Sciatic nerve (tissue), 2 donors: ENCODE data around the gene DGKZ. TPM values are rescaled to one million over a fixed set of nuclear protein-coding genes. Genes with fewer than 3 reads are reported as not detected.
A peak's percentile ranks its signal among the peaks of the same experiment; 100 is the strongest.
"Not testable (repeated sequence)": the region's sequence is repeated elsewhere in the genome, so short reads cannot be mapped to it uniquely, and the experiment has no call there.

Source experiments
- ATAC-seq: fragments of 200-7000 bp; cut with Tn5 transposase; one replicate; pipeline ENCODE4 v1.9.1; 2020; ENCODE audit warnings: mild to moderate bottlenecking, moderate library complexity
- DNase-seq: peaks from one replicate; pipeline ENCODE4 v3.0.0-alpha.2; 2020; ENCODE audit warnings: low spot score
- intact Hi-C: fragments of 100-400 bp; cut with DNase I; formaldehyde crosslinking; loops from one replicate; pipeline ENCODE4 v1.14.2; 2022
- total RNA-seq: library from RNA; stranded (reverse); fragmentation: NEBNext Ultra II Directional; extraction: Animal tissue kit (Norgen Biotek cat#: 25700); gene quantifications from one replicate; pipeline ENCODE4 v1.2.1, GENCODE V29; 2021
- donor health status: DM: no; HTN: no; CAD: no.
- donor health status: DM: no; HTN: no; CAD: no.

Gene DGKZ
- total RNA-seq, 1 donor from 2014 or later: 45.5 TPM

DNA sequence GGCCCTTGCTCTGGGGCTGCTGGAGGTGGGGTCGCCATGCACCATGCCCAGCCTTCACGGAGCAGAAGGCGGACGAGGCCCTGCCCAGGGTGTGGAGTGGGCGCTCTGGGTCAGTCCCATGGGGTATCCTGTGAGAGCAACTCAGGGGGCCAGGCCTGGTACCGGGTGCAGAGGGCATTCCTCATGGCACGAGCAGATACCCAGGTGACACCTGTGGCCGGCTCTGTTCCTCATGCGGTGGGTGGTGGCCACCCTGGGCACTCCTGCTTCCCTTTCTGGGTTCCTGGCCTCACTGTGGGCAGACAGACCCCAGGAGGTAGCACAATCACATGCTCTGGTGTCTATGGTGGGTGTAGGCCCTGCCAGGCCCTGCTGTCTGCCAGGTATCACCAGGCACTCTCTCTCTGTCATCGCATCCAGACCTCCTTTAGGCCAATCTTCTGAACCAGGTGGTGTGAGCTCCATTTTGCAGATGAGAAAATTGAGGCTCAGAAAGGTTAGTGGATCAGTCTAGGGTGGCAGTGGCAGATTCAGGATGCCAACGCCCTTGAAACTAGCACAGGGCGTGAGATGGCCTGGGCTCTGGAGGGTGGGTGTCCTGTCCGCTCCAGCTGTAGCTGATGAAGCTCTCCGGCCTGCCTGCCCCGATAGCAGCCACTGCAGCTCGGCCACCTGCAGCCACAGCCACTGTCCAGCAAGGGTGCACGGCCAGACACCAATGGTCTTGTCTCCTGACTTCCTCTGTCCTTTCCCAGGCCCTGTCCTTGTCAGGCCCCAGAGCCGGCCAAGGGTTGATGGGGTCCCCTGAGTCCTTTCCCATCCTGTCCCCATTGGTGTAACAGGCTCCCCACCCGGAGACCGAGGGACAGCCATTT, 15.1 kb downstream of the DGKZ start:
- intact Hi-C loops: no loop called here
- ATAC-seq (peak; percentile 1), DNase-seq (no peak)

DNA sequence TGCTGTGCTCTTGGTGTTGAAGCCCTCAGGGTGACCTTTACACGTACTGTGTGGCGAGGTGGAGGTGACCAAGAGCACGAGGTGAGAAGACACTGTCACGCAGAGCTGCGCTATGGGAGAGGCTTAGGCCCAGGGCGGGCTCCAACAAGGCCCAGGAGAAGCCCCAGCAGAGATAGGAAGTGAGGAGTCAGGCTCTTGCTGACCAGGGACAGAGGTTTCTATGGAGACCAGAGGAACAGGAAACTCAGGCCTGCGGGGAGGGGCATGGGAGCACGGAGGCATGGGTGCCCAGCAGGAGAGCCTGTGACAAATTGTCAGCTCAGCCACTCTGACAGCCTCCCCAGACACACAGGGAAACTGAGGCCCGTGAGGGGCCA, 15.8 kb downstream of the DGKZ start:
- intact Hi-C loops: no loop called here
- peak; percentile 68 for ATAC-seq
- no peak for DNase-seq

DNA sequence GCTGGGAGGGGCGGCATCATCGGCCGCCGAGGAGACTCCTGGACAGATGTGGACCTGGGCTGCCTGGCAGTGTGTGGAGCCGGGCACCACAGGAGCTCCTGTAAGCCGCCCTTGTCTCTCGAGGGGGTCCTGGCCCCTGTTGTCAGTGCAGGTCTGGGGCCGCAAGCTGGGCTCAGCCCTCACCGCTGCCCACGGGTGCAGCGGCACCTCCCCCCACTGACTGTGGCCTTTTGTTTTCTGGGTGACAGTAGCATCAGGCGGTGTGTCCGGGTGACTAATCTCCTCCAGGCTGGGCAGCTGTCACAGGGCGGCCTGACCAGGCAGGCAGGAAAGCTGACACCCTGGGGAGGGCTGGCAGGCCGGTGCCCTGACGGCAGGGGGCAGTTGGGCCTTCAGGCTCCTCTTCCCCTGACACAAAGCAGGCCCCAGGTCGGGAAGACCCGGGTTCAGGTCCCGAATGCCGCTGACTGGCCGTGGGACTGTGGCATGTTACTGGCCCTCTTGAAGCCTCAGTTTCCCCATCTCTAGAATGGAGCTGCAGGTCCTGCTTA, 16.3 kb downstream of the DGKZ start:
- no peak for DNase-seq
- intact Hi-C loops: no loop called here
- peak; percentile 2 for ATAC-seq

DNA sequence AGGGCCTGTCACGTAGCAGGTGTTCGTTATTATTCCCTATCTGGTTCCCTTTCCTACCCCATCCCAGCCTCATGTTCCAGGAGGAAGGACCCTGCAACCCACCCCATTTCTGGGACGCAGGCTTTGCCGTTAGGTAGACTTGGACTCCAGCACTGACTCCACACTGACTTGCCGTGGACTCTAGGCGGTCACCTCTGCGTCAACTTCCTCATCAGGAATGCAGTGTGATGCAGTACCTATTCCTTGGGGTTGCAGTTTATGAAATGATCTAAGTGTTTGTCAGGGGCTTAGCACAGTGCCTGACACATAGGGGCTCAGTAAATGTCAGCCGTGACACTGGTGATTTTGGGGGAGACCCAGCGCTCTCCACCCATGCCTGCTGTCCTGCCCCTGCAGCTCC, 16.8 kb downstream of the DGKZ start:
- intact Hi-C loops: no loop called here
- ATAC-seq (no peak), DNase-seq (no peak)

DNA sequence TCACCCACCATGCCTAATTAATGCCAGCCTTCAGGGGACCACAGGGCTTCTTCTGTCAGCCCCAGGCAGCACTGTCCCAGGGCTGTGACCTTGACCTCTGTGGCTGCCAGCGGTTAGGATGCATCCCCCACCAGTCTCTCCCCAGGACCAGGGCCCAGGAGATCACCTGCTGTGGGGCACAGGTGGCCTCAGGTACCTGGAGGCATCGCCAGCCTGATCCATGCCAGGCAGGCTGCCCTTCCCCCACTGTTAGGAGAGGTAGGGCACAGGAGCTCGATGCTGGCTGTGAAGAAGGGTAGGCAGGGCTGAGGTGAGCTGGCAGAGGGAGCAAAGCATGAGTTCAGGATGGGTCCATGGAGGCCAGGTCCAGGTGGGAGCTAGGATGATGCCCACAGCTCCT, 17.5 kb downstream of the DGKZ start:
- no peak for ATAC-seq
- DNase-seq: no peak
- intact Hi-C loops: no loop called here

DNA sequence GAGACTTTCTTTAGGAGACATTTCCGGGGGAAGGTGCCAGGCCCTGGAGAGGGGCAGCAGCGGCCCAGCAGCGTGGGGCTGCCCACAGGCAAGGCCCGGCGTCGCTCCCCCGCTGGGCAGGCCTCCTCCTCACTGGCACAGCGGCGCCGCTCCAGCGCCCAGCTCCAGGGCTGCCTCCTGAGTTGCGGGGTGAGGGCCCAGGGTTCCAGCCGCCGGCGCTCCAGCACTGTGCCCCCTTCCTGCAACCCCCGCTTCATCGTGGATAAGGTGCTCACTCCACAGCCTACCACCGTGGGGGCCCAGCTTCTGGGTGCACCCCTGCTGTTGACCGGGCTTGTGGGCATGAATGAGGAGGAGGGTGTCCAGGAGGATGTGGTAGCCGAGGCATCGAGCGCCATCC, 19.0 kb downstream of the DGKZ start:
- no peak for ATAC-seq
- intact Hi-C loops: no loop called here
- DNase-seq: no peak

DNA sequence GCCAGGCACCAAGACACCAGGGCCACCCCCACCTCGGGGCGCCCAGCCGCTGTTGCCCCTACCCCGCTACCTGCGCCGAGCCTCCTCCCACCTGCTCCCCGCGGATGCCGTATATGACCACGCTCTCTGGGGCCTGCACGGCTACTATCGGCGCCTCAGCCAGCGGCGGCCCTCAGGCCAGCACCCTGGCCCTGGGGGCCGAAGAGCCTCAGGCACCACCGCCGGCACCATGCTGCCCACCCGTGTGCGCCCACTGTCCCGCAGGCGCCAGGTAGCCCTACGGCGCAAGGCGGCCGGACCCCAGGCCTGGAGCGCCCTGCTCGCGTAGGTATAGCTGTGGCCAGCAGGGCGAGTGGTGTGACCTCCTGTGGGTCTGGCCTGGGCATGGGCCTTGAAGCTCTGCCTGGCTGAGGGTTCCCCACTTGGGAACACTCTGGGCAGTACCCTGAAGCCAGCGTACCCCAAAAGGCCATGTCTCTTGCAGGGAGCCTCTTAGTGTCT, 19.4 kb downstream of the DGKZ start:
- intact Hi-C loops: no loop called here
- DNase-seq: no peak
- no peak for ATAC-seq

DNA sequence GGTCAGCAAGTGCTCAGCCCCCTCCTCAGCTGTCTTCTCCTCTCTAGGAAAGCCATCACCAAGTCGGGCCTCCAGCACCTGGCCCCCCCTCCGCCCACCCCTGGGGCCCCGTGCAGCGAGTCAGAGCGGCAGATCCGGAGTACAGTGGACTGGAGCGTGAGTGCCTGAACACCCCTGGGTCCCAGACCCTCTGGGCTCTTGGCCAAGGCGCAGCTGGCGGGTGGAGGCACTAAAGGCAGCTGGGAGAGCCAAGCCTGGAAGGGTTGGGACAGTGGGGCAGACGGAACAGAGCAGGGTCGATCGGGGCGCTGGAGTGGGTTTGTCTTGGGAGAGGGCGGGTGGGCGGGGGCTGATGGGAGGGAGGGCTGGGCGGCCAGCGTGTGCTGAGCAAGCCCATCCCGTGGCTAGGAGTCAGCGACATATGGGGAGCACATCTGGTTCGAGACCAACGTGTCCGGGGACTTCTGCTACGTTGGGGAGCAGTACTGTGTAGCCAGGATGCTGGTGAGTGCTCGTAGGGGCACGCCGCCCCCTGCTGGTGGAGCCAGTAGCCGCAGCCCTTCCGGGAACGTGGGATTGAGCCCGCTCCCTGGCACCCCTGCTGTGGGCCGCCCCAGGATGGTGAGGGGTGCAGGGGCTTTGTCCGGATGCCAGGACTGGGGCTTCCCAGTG, 20.1 kb downstream of the DGKZ start:
- DNase-seq (peak; percentile 88), ATAC-seq (peak; percentile 84)
- intact Hi-C loops: no loop called here

DNA sequence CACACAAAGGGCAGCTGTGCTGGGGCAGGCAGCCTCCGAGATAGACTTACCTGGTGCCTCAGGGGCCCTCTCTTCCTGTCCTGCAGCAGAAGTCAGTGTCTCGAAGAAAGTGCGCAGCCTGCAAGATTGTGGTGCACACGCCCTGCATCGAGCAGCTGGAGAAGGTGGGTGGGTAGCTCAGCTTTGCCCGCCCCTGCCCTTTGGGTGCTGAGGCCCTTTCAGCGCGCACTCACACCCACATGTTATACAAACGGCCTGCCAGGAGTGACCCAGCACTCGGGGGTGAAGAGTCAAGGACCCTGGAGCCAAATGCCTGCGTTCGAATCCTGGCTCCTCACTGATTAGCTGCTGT, 20.6 kb downstream of the DGKZ start:
- ATAC-seq (no peak), DNase-seq (no peak)
- intact Hi-C loops: no loop called here

DNA sequence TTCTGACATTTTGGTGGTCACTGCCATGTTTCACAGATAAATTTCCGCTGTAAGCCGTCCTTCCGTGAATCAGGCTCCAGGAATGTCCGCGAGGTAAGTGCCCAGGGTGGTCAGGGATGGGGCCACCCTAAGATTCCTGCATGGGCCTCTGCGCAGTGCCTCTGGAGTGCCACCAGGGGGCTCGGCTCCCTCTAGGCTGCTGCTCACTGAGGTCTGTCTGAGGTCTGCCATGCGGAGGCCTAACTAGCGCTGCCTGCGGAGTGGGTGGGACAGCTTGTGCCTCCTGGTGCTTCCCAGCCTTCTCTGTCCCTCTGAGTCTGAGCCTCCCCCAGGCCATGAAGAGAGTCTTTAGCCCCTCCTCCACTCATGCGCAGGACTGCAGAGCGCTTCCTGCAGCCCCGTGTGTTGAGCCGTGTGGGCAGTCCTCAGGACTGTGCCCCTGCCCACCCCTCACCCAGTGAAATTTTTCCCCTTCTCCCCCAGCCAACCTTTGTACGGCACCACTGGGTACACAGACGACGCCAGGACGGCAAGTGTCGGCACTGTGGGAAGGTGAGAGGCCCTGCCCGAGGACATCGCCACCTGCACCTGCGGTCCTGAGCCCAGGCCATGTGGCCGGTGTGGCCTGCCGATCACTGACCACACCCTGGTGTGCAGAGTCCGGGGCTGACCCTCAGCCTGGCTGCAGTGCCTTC, 22.3 kb downstream of the DGKZ start:
- intact Hi-C loops: no loop called here

DNA sequence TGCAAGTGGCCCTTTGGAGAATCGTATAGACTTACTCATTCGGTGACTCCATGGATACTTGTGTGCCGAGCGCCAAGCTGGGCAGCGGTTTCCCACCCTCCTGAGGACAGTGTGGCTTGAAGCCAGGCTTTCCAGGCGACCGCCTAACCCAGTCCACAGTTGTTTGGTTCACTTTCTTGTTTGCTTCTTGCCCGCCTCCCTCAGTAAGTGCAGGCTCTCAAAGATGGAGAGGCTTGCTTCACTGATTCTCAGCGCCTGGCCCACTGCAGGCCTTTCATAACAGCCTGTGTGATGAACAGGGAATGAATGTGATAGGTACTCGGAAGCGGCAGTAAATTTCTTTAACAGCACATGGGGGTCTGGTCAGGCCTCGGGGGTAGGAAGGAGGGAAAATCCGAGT, 23.0 kb downstream of the DGKZ start:
- DNase-seq (no peak), ATAC-seq (no peak)
- intact Hi-C loops: no loop called here

More for the DNA sequence above, 22.3 kb downstream of the DGKZ start:
- ATAC-seq (peak; percentile 25), DNase-seq (no peak)

DNA sequence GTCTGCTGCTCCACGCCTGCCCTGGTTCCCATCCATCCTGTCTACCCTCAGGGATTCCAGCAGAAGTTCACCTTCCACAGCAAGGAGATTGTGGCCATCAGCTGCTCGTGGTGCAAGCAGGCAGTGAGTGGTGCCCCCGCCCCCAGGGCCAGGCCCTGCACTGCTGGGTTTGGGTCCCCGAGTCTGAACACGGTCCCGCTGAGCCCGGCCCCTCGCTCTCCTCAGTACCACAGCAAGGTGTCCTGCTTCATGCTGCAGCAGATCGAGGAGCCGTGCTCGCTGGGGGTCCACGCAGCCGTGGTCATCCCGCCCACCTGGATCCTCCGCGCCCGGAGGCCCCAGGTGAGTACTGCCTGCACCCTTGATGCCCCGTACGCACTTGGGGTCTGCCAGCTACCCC, 24.0 kb downstream of the DGKZ start:
- DNase-seq, intact Hi-C loops, ATAC-seq: not testable (repeated sequence)

DNA sequence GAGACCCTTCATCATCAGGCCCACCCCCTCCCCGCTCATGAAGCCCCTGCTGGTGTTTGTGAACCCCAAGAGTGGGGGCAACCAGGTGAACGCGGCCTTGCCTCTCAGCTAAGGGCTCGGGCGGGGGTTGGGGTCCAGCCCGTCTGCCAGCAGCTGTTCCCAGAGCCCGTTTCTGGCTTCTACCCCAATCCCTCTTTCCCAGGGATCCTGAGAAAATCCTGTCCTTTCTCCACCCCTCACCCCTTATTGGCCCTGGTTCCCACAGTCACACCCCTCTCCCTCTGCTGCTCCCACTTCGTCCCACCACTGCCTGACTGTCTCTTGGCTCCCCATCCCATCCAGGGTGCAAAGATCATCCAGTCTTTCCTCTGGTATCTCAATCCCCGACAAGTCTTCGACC, 24.8 kb downstream of the DGKZ start:
- intact Hi-C loops: no loop called here
- DNase-seq (no peak), ATAC-seq (no peak)

DNA sequence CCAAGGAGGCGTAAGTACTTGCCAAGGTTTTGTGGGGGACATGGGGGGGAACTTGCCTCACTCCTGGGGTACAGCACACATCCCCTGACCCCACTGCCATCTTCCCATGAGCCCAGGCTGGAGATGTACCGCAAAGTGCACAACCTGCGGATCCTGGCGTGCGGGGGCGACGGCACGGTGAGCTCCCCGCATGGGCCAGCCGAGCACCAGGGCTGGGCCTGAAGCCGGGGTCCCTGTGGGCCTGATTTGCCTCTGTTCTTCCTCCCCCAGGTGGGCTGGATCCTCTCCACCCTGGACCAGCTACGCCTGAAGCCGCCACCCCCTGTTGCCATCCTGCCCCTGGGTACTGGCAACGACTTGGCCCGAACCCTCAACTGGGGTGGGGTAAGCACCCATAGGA, 25.2 kb downstream of the DGKZ start:
- intact Hi-C loops, DNase-seq, ATAC-seq: not testable (repeated sequence)

DNA sequence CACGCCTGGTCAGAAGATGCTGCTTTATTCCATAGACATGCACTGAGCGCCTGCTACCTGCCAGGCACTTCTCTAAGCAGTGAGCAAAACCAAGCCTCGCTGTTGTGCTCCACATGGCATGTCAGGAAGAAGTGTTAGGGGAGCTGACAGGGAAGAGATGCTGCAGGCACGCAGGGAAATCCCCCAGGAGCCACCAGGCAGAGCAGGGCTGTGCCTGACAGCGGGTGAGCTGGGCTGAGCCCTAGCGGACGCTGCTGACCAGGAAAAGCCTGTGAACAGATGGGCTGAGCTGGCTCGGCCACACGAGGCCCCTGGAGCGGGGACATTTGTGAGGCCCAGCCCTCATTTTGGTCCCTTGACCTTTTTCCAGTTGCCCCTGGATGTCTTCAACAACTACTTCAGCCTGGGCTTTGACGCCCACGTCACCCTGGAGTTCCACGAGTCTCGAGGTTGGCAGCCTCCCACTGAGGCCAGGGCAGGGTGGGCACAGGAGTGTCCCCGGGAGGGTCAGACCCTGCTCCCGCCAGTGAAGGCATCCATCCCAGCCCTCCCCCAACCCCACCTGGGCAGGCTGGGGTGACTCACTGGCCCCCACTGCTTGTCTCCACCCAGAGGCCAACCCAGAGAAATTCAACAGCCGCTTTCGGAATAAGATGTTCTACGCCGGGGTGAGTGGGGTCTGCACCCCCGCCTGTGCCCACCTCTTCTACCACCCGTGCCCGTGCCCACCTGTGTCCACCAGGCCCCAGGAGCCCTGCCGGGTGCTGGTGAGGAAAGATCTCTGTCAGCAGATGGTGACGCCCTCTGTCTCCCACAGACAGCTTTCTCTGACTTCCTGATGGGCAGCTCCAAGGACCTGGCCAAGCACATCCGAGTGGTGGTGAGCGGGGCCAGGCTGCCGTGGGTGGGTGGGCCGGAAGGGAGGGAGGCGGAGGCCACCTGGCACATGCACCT, 26.8 kb downstream of the DGKZ start:
- intact Hi-C loops: no loop called here
- DNase-seq (no peak), ATAC-seq (no peak)

DNA sequence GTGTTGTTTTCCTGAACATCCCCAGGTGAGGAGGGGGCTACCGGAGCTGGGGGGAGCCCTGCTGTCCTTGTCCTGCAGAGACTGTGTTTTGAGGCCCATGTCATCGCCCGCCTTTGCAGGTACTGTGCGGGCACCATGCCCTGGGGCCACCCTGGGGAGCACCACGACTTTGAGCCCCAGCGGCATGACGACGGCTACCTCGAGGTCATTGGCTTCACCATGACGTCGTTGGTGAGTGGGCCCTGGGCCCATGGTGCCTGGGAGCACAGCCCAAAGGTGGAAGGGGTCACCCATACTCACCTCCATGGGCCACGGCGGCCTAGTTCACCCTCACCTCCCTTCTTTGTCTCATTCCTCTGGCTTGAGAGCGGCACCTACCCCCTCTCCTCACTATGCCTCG, 27.6 kb downstream of the DGKZ start:
- ATAC-seq (no peak), DNase-seq (no peak)
- intact Hi-C loops: no loop called here

DNA sequence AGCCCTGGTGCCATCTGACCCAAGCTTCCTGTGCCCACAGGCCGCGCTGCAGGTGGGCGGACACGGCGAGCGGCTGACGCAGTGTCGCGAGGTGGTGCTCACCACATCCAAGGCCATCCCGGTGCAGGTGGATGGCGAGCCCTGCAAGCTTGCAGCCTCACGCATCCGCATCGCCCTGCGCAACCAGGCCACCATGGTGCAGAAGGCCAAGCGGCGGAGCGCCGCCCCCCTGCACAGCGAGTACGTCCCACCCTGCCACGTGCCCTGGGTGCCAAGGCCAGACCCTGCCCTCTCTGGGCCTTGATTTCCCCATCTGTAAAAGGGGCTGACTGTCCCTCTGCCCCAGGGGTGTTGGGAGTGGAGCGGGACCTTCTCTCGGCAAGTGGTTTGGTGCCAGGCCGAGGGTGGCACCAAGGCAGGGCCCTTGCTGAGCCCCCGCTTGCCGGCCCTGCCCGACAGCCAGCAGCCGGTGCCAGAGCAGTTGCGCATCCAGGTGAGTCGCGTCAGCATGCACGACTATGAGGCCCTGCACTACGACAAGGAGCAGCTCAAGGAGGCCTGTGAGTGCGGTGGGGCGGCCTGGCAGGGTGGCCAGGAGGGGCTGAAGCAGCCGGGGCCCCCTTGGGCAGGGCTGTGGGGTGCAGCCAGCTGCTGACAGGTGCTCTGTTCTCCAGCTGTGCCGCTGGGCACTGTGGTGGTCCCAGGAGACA, 28.3 kb downstream of the DGKZ start:
- ATAC-seq: no peak
- intact Hi-C loops: no loop called here
- DNase-seq: peak; percentile 52
